GM18517 (cell line): Measurements from ENCODE around the gene ZSCAN2.

Experiments used
- ATAC-seq: cut with Tn5 transposase; IDR thresholded peaks from one replicate; pipeline ENCODE4 v1.9.1; 2021; ENCODE audit warnings: mild to moderate bottlenecking, moderate library complexity; ENCODE audit not compliant: unreplicated experiment

Gene ZSCAN2

DNA sequence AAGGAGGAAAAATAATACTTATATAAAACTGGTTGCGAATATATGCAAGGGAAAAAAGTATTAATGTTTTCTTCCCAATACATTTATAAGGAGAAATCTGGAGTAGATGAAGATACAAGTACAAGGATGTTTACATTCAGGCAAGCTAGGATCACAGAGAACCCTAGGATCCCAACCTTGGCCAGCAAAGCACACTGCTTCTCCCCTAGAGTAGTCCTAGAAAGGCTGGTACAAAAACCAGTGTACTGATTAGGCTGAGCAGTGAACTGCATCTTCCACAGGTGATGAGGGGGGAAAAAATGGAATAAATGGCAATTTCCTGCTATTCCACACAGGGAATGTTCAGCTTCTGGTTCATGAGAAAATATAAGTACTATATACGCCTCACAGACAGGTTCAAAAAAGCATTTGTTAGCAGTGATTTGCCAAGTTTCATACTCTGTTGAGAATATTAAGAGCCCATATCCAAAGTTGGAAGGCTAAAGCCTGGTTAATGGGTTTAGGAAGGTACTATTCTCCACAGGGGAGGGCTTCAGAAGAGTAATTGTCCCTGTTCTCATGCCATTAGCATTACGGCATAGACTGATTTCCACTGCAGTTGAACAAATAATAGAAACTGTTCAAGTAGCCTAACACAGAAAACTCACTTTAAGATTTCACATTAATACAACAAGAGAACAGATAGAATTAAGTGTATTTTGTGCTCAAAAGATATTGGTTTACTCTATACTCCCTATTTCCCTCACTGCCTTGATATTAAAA, 67.6 kb downstream of the ZSCAN2 start:
- ATAC-seq, result no peak

GRCh38 chr15:84669726-84670125, 68.9 kb downstream of the ZSCAN2 start:
- no peak for ATAC-seq

- ATAC-seq, result no peak
These were observed 70.4 kb downstream of the ZSCAN2 start for GRCh38 chr15:84671211-84671610.
